Measurements from ENCODE around the gene PLA2G3. TPM values are rescaled to one million over a fixed set of nuclear protein-coding genes. Genes with fewer than 3 reads are reported as not detected.
"Not testable (repeated sequence)": the region's sequence is repeated elsewhere in the genome, so short reads cannot be mapped to it uniquely, and the experiment has no call there.

The PLA2G3 gene
- polyA plus RNA-seq, 1 donor (not counting 4 experiments of a cell fraction or from before 2014, with no cell fraction given) = 0.38 TPM

DNA sequence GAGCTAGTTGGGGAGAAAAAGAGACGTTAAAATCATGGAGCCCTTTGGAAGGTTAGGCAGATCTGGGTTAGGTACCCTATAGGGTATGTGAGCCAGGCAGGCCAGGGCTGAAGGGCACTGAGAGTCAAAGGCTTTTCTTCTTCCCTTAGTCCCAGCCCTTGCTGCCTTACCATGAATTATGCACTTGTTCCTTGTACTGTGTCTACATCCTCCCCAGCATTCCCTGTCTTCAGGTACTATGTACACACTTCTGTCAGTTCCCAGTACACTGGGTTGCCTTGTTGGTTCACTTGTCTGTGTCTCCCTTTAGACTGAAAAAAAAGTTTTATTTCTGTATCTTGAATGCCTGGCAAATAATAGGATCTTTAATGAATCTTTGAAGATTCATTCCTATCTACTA is 36.6 kb upstream of the PLA2G3 start:
- H3K4me2 ChIP-seq (ENCODE audit: control insufficient read depth, extremely low read depth, insufficient read depth, low read depth, low read length) = peak overlapping the region; percentile 27
- H3K27me3 ChIP-seq (ENCODE audit: control insufficient read depth, extremely low read depth, insufficient read depth, low read length) = no peaks in the 10 kb centered on the region
- dilution Hi-C loops (cut with MboI; ENCODE audit: extremely low pct_ligation_motif_present, low sequenced_read_pairs) = no loop called here
- H2AFZ ChIP-seq (ENCODE audit: control insufficient read depth, low read length) = no peak overlapping the region
- no peak overlapping the region for H3K4me3 ChIP-seq (ENCODE audit: control insufficient read depth in 2 of 3, extremely low read depth in 1 of 3, insufficient read depth in 2 of 3, low read depth in 1 of 3, low read length in 3 of 3)
- TF ChIP-seq, protein P1, sequence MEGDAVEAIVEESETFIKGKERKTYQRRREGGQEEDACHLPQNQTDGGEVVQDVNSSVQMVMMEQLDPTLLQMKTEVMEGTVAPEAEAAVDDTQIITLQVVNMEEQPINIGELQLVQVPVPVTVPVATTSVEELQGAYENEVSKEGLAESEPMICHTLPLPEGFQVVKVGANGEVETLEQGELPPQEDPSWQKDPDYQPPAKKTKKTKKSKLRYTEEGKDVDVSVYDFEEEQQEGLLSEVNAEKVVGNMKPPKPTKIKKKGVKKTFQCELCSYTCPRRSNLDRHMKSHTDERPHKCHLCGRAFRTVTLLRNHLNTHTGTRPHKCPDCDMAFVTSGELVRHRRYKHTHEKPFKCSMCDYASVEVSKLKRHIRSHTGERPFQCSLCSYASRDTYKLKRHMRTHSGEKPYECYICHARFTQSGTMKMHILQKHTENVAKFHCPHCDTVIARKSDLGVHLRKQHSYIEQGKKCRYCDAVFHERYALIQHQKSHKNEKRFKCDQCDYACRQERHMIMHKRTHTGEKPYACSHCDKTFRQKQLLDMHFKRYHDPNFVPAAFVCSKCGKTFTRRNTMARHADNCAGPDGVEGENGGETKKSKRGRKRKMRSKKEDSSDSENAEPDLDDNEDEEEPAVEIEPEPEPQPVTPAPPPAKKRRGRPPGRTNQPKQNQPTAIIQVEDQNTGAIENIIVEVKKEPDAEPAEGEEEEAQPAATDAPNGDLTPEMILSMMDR (optimal IDR thresholded peaks at IDR 0.05 in 1 of 3, IDR thresholded peaks at IDR 0.05 in 1 of 3, conservative IDR thresholded peaks at IDR 0.05 in 1 of 3; ENCODE audit: extremely low read depth in 1 of 3, insufficient read depth in 2 of 3, low read length in 3 of 3) = no peak
- TF ChIP-seq EZH2 (IDR thresholded peaks at IDR 0.05; ENCODE audit: low read length) = no peak
- peaks cover 3 to 10% of the 10 kb centered on the region in 2 experiments for H3K36me3 ChIP-seq (ENCODE audit: control insufficient read depth in 2 of 2, extremely low read depth in 1 of 2, insufficient read depth in 2 of 2, low read length in 2 of 2)
- no peaks in the 10 kb centered on the region for H3K9me3 ChIP-seq (ENCODE audit: control insufficient read depth, low read depth, low read length)
- no peaks in the 10 kb centered on the region for H3K9me1 ChIP-seq (ENCODE audit: control insufficient read depth, extremely low read depth, insufficient read depth, low read length)
- peak overlapping the region; percentile 70 for H3K27ac ChIP-seq (ENCODE audit: control insufficient read depth, insufficient read depth, low read length)
- no peaks in the 10 kb centered on the region for H4K20me1 ChIP-seq (ENCODE audit: control insufficient read depth, extremely low read depth, insufficient read depth, low read length)
- H3K9ac ChIP-seq (ENCODE audit: control insufficient read depth, extremely low read depth, insufficient read depth, low read length) = no peak overlapping the region
- H3K4me1 ChIP-seq (ENCODE audit: control insufficient read depth, extremely low read depth, insufficient read depth, low read length) = peaks cover 56% of the 10 kb centered on the region
- FAIRE-seq = no peak
- no peak for DNase-seq (ENCODE audit: low read depth, low spot score)
- H3K79me2 ChIP-seq (ENCODE audit: control insufficient read depth, insufficient read depth, low read length) = peaks cover 34% of the 10 kb centered on the region

DNA sequence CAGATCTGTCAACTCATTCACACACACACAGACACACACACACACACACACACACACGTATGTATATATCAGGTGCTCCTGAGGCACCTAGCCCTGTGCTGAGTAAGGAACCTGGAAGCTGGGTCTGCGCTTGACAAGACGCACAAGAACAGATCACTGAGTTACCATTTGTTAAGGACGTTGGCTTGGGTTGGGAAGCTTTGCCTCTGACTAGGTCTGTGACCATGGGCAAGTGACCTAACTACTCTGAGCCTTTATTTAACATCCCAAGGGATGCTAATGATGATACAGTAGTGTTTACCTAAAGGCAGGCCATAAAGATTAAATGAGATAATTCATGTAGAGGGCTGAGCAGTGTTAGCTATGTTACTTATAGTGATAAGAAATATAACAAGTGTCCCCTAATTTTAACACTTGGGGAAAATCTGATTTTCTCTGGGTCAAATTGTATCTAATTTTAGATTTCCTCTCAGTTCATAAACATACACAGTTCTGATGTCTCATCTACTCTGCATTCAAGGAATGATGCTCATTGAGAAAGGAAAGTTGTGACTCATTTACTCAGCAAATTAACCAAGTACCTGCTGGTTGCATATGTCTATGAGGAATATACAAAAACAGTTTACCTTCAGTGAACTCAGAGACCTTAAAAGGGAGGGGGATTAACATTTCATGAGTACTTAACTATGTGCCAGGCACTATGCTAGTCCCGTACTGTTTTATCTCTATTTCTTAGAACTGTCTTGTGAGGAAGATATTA is 33.3 kb upstream of the PLA2G3 start:
- no peaks in the 10 kb centered on the region for H3K27me3 ChIP-seq (ENCODE audit: control insufficient read depth, extremely low read depth, insufficient read depth, low read length)
- no peak for TF ChIP-seq EZH2 (IDR thresholded peaks at IDR 0.05; ENCODE audit: low read length)
- TF ChIP-seq, protein P1 (optimal IDR thresholded peaks at IDR 0.05 in 1 of 3, IDR thresholded peaks at IDR 0.05 in 1 of 3, conservative IDR thresholded peaks at IDR 0.05 in 1 of 3; ENCODE audit: extremely low read depth in 1 of 3, insufficient read depth in 2 of 3, low read length in 3 of 3) = no peak
- H3K4me1 ChIP-seq (ENCODE audit: control insufficient read depth, extremely low read depth, insufficient read depth, low read length) = peaks cover 42% of the 10 kb centered on the region
- H3K27ac ChIP-seq (ENCODE audit: control insufficient read depth, insufficient read depth, low read length) = peak overlapping the region; percentile 85
- H2AFZ ChIP-seq (ENCODE audit: control insufficient read depth, low read length) = no peak overlapping the region
- no peaks in the 10 kb centered on the region for H3K9me1 ChIP-seq (ENCODE audit: control insufficient read depth, extremely low read depth, insufficient read depth, low read length)
- DNase-seq (ENCODE audit: low read depth, low spot score) (no peak), FAIRE-seq (peak; percentile 71)
- H3K4me3 ChIP-seq (ENCODE audit: control insufficient read depth in 2 of 3, extremely low read depth in 1 of 3, insufficient read depth in 2 of 3, low read depth in 1 of 3, low read length in 3 of 3) = peak overlapping the region in 1 of 3 experiments; percentile 44
- peaks cover 43% of the 10 kb centered on the region for H3K79me2 ChIP-seq (ENCODE audit: control insufficient read depth, insufficient read depth, low read length)
- H3K9me3 ChIP-seq (ENCODE audit: control insufficient read depth, low read depth, low read length) = no peaks in the 10 kb centered on the region
- peaks cover 3 to 5% of the 10 kb centered on the region in 2 experiments for H3K36me3 ChIP-seq (ENCODE audit: control insufficient read depth in 2 of 2, extremely low read depth in 1 of 2, insufficient read depth in 2 of 2, low read length in 2 of 2)
- dilution Hi-C loops (cut with MboI; ENCODE audit: extremely low pct_ligation_motif_present, low sequenced_read_pairs) = no loop called here
- peak overlapping the region; percentile 23 for H3K9ac ChIP-seq (ENCODE audit: control insufficient read depth, extremely low read depth, insufficient read depth, low read length)
- H4K20me1 ChIP-seq (ENCODE audit: control insufficient read depth, extremely low read depth, insufficient read depth, low read length) = no peaks in the 10 kb centered on the region
- H3K4me2 ChIP-seq (ENCODE audit: control insufficient read depth, extremely low read depth, insufficient read depth, low read depth, low read length) = peak overlapping the region; percentile 60

DNA sequence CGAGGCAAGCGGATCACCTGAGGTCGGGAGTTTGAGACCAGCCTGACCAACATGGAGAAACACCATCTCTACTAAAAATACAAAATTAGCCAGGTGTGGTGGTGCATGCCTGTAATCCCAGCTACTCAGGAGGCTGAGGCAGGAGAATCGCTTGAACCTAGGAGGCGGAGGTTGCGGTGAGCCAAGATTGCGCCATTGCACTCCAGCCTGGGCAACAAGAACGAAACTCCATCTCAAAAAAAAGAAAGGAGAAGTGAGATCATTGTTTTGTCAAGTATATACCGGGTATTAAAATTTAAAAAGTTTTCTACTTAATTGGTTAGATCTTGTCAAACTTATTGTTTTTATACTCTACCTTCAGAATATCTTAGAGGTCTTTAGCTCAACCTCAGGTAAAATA is 31.4 kb upstream of the PLA2G3 start:
- H3K4me2 ChIP-seq (ENCODE audit: control insufficient read depth, extremely low read depth, insufficient read depth, low read depth, low read length); H3K4me3 ChIP-seq (ENCODE audit: control insufficient read depth in 2 of 3, extremely low read depth in 1 of 3, insufficient read depth in 2 of 3, low read depth in 1 of 3, low read length in 3 of 3); dilution Hi-C loops (cut with MboI; ENCODE audit: extremely low pct_ligation_motif_present, low sequenced_read_pairs); H2AFZ ChIP-seq (ENCODE audit: control insufficient read depth, low read length); H3K36me3 ChIP-seq (ENCODE audit: control insufficient read depth in 2 of 2, extremely low read depth in 1 of 2, insufficient read depth in 2 of 2, low read length in 2 of 2); H3K9me1 ChIP-seq (ENCODE audit: control insufficient read depth, extremely low read depth, insufficient read depth, low read length); DNase-seq (ENCODE audit: low read depth, low spot score); H3K27me3 ChIP-seq (ENCODE audit: control insufficient read depth, extremely low read depth, insufficient read depth, low read length); H3K9ac ChIP-seq (ENCODE audit: control insufficient read depth, extremely low read depth, insufficient read depth, low read length); H3K27ac ChIP-seq (ENCODE audit: control insufficient read depth, insufficient read depth, low read length); H4K20me1 ChIP-seq (ENCODE audit: control insufficient read depth, extremely low read depth, insufficient read depth, low read length); FAIRE-seq; H3K9me3 ChIP-seq (ENCODE audit: control insufficient read depth, low read depth, low read length): not testable (repeated sequence)
- peaks cover 24% of the 10 kb centered on the region for H3K4me1 ChIP-seq (ENCODE audit: control insufficient read depth, extremely low read depth, insufficient read depth, low read length)
- peaks cover 51% of the 10 kb centered on the region for H3K79me2 ChIP-seq (ENCODE audit: control insufficient read depth, insufficient read depth, low read length)
